NCI-H187 treated with DMSO at 0.1 percent for 48 hours (cell line): Measurements from ENCODE around the gene LRRC14B.
"Not testable (repeated sequence)": the region's sequence is repeated elsewhere in the genome, so short reads cannot be mapped to it uniquely, and the experiment has no call there.

Source experiments
- DNase-seq: peaks from one replicate; lab custom pipeline; 2025; lab: John Stamatoyannopoulos, UW

LRRC14B gene

GRCh38 chr5:160921-161802 lies 30.1 kb upstream of the LRRC14B start:
- DNase-seq: no peak

DNA sequence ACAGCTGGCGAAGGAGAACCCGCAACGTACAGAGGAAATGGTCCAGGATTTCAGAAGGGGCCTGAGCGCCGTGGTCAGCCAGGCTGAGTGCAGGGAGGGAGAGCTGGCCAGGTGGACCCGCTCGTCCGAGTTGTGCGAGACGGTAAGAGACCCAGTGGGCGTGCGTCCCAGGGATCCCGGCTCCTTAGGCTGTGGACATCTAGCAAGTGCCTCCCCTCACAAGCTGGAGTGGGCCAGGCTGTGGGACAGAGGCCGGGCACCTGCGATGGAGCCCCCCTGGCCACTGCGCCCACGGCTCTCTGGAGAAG lies 29.5 kb upstream of the LRRC14B start:
- DNase-seq: no peak

DNA sequence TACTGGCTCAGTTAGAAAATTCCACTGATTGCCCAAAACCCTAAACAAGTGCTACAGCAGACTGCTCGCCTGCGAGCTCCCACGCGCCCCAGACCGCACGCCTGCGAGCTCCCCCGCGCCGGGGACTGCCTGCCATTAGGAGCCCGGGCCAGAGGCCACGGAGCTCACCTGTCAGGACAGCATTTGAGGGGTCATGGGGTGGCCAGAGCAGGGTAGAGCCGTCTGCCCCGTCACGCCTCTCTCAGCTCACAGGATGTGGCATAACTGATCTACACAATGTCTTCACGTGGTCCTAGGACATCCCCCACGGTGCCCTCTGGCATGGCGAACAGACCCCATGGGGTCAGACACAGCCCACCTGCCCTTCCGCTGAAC lies 29.1 kb upstream of the LRRC14B start:
- no peak for DNase-seq

- DNase-seq: no peak
These were observed 28.5 kb upstream of the LRRC14B start for GRCh38 chr5:162565-163337.

GRCh38 chr5:163338-163620 lies 28.0 kb upstream of the LRRC14B start:
- DNase-seq: no peak

DNA sequence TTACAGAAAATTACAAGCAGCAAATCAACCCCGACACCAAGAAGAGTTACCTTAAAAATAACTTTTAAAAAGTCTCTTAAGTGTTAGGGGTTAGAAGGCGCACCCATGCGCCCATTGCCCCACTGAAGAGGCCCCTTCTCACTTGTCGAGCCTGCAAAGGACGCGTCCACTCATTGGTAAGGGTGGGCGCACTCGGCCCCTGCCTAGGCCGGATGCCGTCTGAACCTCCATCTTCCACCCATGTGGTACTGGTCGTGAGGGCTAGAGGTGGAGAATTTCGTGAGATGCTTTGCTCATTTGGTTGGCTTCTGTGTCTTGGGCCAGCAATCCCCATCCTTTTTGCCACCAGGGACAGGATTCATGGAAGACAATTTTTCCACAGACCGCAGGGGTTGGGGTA lies 27.5 kb upstream of the LRRC14B start:
- no peak for DNase-seq

- no peak for DNase-seq
These were observed 27.1 kb upstream of the LRRC14B start for GRCh38 chr5:164244-164643.

DNA sequence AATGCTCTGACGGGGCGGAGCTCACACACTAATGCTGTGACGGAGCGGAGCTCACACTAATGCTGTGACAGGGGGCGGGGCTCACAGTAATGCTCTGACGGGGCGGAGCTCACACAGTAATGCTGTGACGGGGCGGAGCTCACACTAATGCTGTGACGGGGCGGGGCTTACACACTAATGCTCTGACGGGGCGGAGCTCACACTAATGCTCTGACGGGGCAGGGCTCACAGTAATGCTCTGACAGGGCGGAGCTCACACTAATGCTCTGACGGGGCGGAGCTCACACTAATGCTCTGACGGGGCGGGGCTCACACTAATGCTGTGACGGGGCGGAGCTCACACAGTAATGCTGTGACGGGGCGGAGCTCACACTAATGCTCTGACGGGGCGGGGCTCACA lies 26.5 kb upstream of the LRRC14B start:
- DNase-seq: not testable (repeated sequence)

DNA sequence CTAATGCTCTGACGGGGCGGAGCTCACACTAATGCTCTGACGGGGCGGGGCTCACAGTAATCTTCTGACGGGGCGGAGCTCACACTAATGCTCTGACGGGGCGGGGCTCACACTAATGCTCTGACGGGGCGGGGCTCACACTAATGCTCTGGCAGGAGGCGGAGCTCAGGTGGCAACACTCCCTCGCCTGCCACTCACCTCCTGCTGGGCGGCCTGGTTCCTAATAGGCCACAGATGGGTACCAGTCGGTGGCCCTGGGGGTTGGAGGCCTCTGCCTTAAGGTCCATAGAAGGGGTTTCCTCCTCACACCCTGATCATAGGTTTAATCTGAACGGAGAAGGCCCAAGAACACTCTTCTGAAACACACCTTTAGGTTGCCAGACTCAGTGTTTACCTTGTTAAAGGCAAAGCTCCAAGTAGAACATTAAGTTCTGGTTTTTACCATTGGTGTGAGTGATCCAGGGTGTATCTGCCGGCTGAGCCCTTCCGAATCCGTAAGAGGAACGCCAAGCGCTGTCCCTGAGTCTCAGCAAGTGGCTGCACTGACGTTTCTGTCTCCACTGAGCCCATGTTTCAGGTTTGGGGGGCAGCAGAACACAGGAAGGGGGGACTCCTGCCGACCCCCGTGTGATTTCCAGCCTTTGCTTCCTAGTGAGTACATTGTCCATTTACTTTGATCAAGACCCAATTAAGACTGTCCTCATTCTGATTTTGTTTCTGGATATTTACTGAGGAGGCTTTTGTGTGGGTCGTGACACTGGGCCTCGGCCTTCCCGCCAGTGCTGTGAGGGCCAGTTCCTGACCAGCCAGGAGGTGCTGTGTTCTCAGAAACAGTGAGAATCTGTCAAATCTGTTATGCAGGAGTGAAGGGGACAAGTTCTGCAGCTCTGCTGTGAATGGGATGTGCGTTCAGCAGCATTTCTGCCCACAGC lies 24.6 kb upstream of the LRRC14B start:
- DNase-seq: no peak

DNA sequence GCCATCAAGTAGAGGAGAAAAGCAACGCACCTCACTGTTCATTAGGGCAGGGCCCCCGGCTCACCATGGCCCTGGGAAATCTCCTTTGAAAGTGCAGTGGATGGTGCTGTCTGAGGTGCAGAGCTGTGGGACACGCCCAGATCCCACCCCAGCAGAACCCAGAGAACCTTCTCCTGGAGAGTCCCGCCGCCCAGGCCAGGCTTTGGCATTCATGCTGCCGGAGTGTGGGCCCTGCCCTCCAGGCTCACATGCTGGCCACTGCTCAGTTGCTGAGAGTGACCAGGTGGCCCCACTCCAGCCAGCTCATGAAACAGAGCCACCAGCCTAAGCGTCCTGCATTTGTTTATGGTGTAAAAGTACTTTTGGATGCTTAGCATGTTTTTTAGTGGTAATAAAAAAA lies 23.8 kb upstream of the LRRC14B start:
- no peak for DNase-seq

GRCh38 chr5:167982-168660 lies 23.2 kb upstream of the LRRC14B start:
- DNase-seq: no peak

- DNase-seq: no peak
These were observed 22.1 kb upstream of the LRRC14B start for GRCh38 chr5:169071-169727.

GRCh38 chr5:169728-170094 lies 21.6 kb upstream of the LRRC14B start:
- DNase-seq: no peak

- no peak for DNase-seq
These were observed 20.1 kb upstream of the LRRC14B start for GRCh38 chr5:170971-171800.

- no peak for DNase-seq
These were observed 19.4 kb upstream of the LRRC14B start for GRCh38 chr5:171801-172331.

- no peak for DNase-seq
These were observed 18.9 kb upstream of the LRRC14B start for GRCh38 chr5:172421-172820.

DNA sequence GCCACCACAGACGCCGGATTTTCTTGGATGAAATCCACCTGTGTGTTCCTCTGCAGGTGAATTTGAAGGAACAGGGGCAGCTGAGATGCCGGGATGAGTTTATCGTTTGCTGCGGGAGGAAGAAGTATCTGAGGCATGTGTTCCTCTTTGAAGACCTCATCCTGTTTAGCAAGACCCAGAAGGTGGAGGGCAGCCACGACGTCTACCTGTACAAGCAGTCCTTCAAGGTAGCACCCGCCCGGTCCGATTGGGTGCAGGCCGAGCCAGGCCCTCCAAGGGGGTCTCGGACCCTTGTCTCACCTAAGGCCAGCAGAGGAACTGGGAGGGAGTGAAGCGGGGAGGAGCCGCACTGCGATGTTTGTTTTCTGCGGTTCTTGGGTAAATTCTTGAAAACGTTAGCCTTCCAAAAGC lies 18.4 kb upstream of the LRRC14B start:
- DNase-seq: no peak

DNA sequence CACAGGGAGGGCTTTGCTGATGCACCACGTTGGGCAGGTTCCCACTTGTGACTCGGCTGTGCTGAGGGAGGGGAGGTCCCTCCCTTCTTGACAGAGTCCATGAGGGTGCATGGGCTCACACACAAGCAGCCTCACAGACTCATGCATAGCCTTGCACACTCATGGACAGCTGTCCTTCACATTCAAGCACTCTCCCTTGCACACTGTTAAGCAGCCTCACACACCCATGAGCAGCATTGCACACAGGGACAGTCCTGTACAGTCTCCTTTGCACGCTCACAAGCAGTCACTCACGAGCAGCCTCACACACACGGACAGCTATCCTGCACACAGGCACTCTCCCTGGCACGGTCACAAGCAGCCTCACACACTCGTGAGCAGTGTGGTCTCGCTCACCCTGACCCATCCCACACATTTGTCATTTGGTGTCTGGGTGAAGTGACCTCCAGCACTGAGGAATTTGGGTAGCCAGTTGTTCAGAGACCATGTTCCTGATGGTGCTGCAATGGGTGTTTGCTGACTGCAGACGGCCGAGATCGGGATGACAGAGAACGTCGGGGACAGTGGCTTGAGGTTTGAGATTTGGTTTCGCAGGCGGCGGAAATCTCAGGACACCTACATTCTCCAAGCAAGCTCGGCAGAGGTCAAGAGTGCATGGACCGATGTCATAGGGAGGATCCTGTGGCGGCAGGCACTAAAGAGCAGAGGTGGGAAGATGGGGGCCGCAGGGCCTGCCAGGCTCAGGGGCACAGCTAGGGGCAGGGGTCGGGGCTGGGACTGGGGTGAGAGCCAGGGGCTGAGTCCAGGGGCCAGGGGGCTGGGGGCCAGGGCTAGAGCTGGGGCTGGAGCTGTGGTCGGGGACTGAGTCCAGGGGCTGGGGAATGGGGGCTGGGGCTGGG lies 17.7 kb upstream of the LRRC14B start:
- DNase-seq: no peak

DNA sequence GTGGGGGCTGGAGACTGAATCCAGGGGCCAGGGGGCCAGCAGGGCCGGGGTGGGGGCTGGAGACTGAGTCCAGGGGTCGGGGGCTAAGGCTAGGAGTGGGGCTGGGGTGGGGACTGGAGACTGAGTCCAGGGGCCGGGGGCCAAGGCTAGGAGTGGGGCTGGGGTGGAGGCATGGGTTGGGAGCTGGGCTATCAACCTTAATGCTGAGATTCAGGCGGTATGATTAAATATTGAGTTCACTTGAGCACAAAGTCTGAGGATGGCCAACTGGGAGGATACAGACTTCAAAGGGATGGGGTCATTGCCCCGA lies 17.0 kb upstream of the LRRC14B start:
- DNase-seq: no peak
